ENCODE data around the gene GPC3. TPM values are rescaled to one million over a fixed set of nuclear protein-coding genes. Genes with fewer than 3 reads are reported as not detected.

Gene GPC3
- total RNA-seq, 1 experiment from 2014 or later, result 233 TPM

- no peak for TF ChIP-seq CTCF (IDR thresholded peaks at IDR 0.05; ENCODE audit: insufficient read depth in 1 of 2, low read depth in 1 of 2, low read length in 1 of 2, severe bottlenecking in 1 of 2, unreplicated experiment in 1 of 2)
- H3K27me3 ChIP-seq (replicated peaks; ENCODE audit: control insufficient read depth, insufficient read depth, low read length), result no peaks in the 10 kb centered on the region
- Mint-ChIP-seq H3K4me3 (ENCODE audit: unreplicated experiment) (no peak overlapping the region), H3K4me1 (ENCODE audit: low read depth, unreplicated experiment) (peaks cover 28% of the 10 kb centered on the region), H3K27ac (ENCODE audit: unreplicated experiment) (no peak overlapping the region), H3K27me3 (ENCODE audit: insufficient read depth, unreplicated experiment) (no peaks in the 10 kb centered on the region), H3K9me3 (ENCODE audit: unreplicated experiment) (no peaks in the 10 kb centered on the region), H3K36me3 (ENCODE audit: insufficient read depth, unreplicated experiment) (peaks cover 22% of the 10 kb centered on the region)
- CTCF ChIA-PET, result interaction anchor here (1.7 kb wide), 1 partner anchor 57 kb away, joined by 6 read pairs; no protein-coding TSS in a partner anchor
- H3K36me3 ChIP-seq (ENCODE audit: control insufficient read depth, insufficient read depth, low read length), result peaks cover 4% of the 10 kb centered on the region
- POLR2A ChIA-PET, result no interaction called here
- no peak for DNase-seq
- BruUV-seq (replicated peaks), result no TSS peak
- intact Hi-C loops (cut with micrococcal nuclease; ENCODE audit: unreplicated experiment), result no loop called here
- H3K4me3 ChIP-seq (ENCODE audit: low read depth, low read length), result no peak overlapping the region
- no peaks in the 10 kb centered on the region for H3K9me3 ChIP-seq
- peaks cover 36% of the 10 kb centered on the region for H3K4me1 ChIP-seq
Observed at GRCh38 chrX:133969191-133969590, 16.2 kb downstream of the GPC3 start.

DNA sequence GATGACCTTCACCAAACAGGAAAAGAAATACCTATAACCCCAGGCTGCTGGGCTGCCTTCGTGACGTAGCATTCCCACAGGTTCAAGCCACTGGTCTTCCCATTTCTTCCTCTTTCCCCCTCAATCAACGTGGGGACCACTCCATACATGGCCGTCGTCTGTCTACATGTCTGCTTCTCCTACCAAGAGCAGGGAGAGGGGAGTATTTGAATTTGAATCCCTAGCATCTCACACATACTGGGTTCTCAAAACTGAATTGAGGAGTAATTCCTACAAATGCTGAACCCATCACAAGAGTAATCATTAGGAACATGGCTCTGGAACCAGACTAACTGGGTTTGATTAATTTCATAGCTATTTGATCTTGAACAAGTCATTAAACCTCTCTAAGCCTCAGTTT is 17.3 kb downstream of the GPC3 start:
- no peak for TF ChIP-seq CTCF (IDR thresholded peaks at IDR 0.05; ENCODE audit: insufficient read depth in 1 of 2, low read depth in 1 of 2, low read length in 1 of 2, severe bottlenecking in 1 of 2, unreplicated experiment in 1 of 2)
- no peaks in the 10 kb centered on the region for H3K9me3 ChIP-seq
- no peaks in the 10 kb centered on the region for H3K27me3 Mint-ChIP-seq (ENCODE audit: insufficient read depth, unreplicated experiment)
- ChIA-PET CTCF (no interaction called here), POLR2A (no interaction called here)
- no TSS peak for BruUV-seq (replicated peaks)
- no peaks in the 10 kb centered on the region for H3K27me3 ChIP-seq (replicated peaks; ENCODE audit: control insufficient read depth, insufficient read depth, low read length)
- intact Hi-C loops (cut with micrococcal nuclease; ENCODE audit: unreplicated experiment), result no loop called here
- H3K4me1 ChIP-seq, result peaks cover 30% of the 10 kb centered on the region
- DNase-seq, result no peak
- H3K9me3 Mint-ChIP-seq (ENCODE audit: unreplicated experiment), result no peaks in the 10 kb centered on the region
- H3K27ac Mint-ChIP-seq (ENCODE audit: unreplicated experiment), result no peak overlapping the region
- no peak overlapping the region for H3K4me3 Mint-ChIP-seq (ENCODE audit: unreplicated experiment)
- peaks cover 4% of the 10 kb centered on the region for H3K36me3 ChIP-seq (ENCODE audit: control insufficient read depth, insufficient read depth, low read length)
- no peak overlapping the region for H3K4me3 ChIP-seq (ENCODE audit: low read depth, low read length)
- H3K36me3 Mint-ChIP-seq (ENCODE audit: insufficient read depth, unreplicated experiment), result peaks cover 22% of the 10 kb centered on the region
- peaks cover 28% of the 10 kb centered on the region for H3K4me1 Mint-ChIP-seq (ENCODE audit: low read depth, unreplicated experiment)

GRCh38 chrX:133966199-133966598 is 19.2 kb downstream of the GPC3 start:
- ChIA-PET CTCF (interaction anchor here (0.9 kb wide), 1 partner anchor 54 kb away, joined by 3 read pairs; no protein-coding TSS in a partner anchor), POLR2A (no interaction called here)
- Histone ChIP-seq H3K4me3 (ENCODE audit: low read depth, low read length) (no peak overlapping the region), H3K9me3 (no peaks in the 10 kb centered on the region), H3K36me3 (ENCODE audit: control insufficient read depth, insufficient read depth, low read length) (peaks cover 2% of the 10 kb centered on the region; the same call in 1 of the 2 replicates), H3K27me3 (replicated peaks; ENCODE audit: control insufficient read depth, insufficient read depth, low read length) (no peaks in the 10 kb centered on the region), H3K4me1 (peaks cover 13% of the 10 kb centered on the region)
- no TSS peak for BruUV-seq (replicated peaks)
- Mint-ChIP-seq H3K9me3 (ENCODE audit: unreplicated experiment) (no peaks in the 10 kb centered on the region), H3K4me3 (ENCODE audit: unreplicated experiment) (no peak overlapping the region), H3K4me1 (ENCODE audit: low read depth, unreplicated experiment) (peaks cover 15% of the 10 kb centered on the region), H3K27ac (ENCODE audit: unreplicated experiment) (no peak overlapping the region), H3K36me3 (ENCODE audit: insufficient read depth, unreplicated experiment) (peaks cover 19% of the 10 kb centered on the region), H3K27me3 (ENCODE audit: insufficient read depth, unreplicated experiment) (no peaks in the 10 kb centered on the region)
- no peak for TF ChIP-seq CTCF (IDR thresholded peaks at IDR 0.05; ENCODE audit: insufficient read depth in 1 of 2, low read depth in 1 of 2, low read length in 1 of 2, severe bottlenecking in 1 of 2, unreplicated experiment in 1 of 2)
- DNase-seq, result no peak
- intact Hi-C loops (cut with micrococcal nuclease; ENCODE audit: unreplicated experiment), result no loop called here
